Subcutaneous abdominal adipose tissue (tissue), 5 donors: ENCODE results near the gene GTPBP6.

Source experiments
- H3K27ac ChIP-seq: one replicate; pipeline ENCODE4 v1.7.0; 2013; ENCODE audit warnings: low read depth, mild to moderate bottlenecking, inconsistent platforms, low read length, moderate library complexity
- H3K27me3 ChIP-seq, 5 donors: one replicate each; pipeline ENCODE4 v1.7.0; 2013; ENCODE audit warnings: low read length in 5 of 5, inconsistent platforms in 1 of 5; ENCODE audit not compliant: control insufficient read depth in 5 of 5, insufficient read depth in 4 of 5
- H3K36me3 ChIP-seq, 5 donors: one replicate each; pipeline ENCODE4 v1.7.0; 2013; ENCODE audit warnings: low read length in 5 of 5; ENCODE audit not compliant: control insufficient read depth in 5 of 5, insufficient read depth in 5 of 5
- H3K4me1 ChIP-seq, 5 donors: one replicate each; pipeline ENCODE4 v1.7.0; 2013; ENCODE audit warnings: low read length in 5 of 5, mild to moderate bottlenecking in 3 of 5, moderate library complexity in 1 of 5; ENCODE audit not compliant: control insufficient read depth in 5 of 5, insufficient read depth in 5 of 5
- H3K4me3 ChIP-seq, 5 donors: one replicate each; pipeline ENCODE4 v1.7.0; 2013; ENCODE audit warnings: low read length in 5 of 5, low read depth in 1 of 5
- H3K9ac ChIP-seq, 5 donors: one replicate each; pipeline ENCODE4 v1.7.0; 2013; ENCODE audit warnings: low read length in 5 of 5, mild to moderate bottlenecking in 4 of 5, moderate library complexity in 3 of 5
- H3K9me3 ChIP-seq, 5 donors: one replicate each; pipeline ENCODE4 v1.7.0; 2013; ENCODE audit warnings: low read length in 5 of 5; ENCODE audit not compliant: control insufficient read depth in 5 of 5
- donor health status: healthy.
- donor health status: healthy.
- donor health status: healthy.
- donor health status: healthy.
- donor health status: healthy.

The GTPBP6 gene

DNA sequence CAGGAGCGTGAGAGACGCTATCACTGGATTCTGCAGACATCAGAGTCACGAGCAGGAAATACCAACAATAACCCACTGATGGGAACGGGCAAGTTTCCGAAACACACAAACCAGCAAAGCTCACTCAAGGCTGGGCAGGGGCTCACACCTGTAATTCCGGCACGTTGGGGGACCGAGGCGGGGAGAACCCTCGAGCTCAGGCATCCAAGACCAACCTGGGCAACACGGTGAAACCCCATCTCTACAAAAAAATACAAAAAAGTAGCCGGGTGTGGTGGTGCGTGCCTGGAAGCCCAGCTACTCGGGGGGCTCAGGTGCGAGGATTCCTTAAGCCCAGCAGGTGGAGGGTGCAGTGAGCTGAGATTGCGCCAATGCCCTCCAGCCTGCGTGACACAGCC, 17.2 kb upstream of the GTPBP6 start:
- no peak overlapping the region for H3K4me3 ChIP-seq
- no peaks in the 10 kb centered on the region for H3K9me3 ChIP-seq
- no peak overlapping the region for H3K9ac ChIP-seq
- no peak overlapping the region for H3K27ac ChIP-seq
- peaks cover 0 to 33% (median 29%) of the 10 kb centered on the region in 5 donors for H3K36me3 ChIP-seq
- H3K4me1 ChIP-seq: peaks cover 2 to 12% (median 11%) of the 10 kb centered on the region in 5 donors
- H3K27me3 ChIP-seq: peaks cover 11 to 18% (median 11%) of the 10 kb centered on the region in 5 donors

DNA sequence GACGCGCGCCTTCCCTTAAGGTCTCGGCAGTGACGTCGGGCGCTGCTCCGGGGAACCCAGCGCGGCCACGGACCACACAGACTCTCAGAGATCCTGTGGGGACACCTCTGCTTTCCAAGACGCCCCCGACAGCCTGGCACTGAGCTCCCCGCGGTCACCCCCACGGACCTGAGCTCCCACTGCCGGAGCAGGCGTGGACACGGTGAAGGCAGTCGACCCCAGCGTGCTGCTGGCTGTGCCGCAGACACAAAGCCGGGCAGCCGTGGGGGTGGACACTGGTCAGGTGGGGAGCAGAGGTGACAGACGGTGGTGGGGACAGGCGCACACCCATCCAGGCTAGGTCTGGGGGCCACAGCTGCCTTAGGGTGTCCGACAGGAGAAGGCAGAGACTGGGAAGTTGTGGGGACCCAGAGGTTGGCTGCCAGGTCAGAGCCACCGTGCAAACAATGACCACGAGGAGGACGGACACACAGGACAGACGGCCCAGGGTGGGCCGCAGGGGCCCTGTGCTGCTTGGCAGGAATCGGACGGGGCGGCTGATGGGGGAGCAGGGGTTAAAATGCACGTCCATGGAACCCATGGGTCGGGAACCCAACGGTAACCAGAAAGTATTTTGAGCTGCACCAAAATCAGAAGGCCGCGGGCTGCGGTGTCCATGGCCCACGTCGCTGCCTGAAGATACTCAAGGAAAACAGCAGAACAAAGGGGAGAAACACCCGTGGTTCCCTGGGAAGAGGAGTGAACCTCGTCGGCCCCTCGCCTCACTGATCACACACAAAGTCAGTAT, 16.6 kb upstream of the GTPBP6 start:
- peaks cover 11 to 23% (median 14%) of the 10 kb centered on the region in 5 donors for H3K27me3 ChIP-seq
- no peaks in the 10 kb centered on the region for H3K9me3 ChIP-seq
- H3K36me3 ChIP-seq: peaks cover 0 to 33% (median 29%) of the 10 kb centered on the region in 5 donors
- H3K4me3 ChIP-seq: no peak overlapping the region
- no peak overlapping the region for H3K9ac ChIP-seq
- no peak overlapping the region for H3K27ac ChIP-seq
- peaks cover 2 to 13% (median 11%) of the 10 kb centered on the region in 5 donors for H3K4me1 ChIP-seq

DNA sequence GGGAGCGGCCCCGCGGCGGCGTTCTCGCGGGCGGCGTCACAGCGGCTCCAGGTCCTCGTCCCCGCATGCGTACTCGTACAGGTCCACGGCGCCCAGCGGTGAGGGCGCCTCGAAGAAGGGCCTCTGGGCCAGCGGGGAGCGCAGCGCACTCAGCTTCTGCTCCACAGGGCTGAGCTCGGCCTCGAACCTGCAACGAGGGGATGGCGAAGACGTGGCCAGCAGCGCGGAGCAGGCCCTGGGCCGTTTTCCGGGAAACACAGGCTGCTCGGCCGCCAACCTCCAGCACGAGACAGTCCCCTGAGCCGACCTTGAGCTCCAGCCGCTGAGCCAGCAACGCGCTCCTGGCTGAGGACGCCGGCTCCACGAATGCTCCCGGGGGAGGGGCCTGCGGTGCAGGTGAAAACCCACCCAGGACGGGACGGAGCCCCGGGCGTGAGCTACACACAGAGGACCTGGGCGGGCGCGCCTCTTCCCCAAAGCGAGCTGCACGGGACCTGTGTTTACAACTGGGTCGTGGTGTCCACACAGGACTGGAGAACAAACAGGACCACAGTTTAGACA, 15.8 kb upstream of the GTPBP6 start:
- peaks cover 2 to 13% (median 11%) of the 10 kb centered on the region in 5 donors for H3K4me1 ChIP-seq
- no peak overlapping the region for H3K9ac ChIP-seq
- no peak overlapping the region for H3K4me3 ChIP-seq
- H3K9me3 ChIP-seq: no peaks in the 10 kb centered on the region
- H3K27me3 ChIP-seq: peaks cover 14 to 23% (median 14%) of the 10 kb centered on the region in 5 donors
- H3K36me3 ChIP-seq: peaks cover 0 to 33% (median 29%) of the 10 kb centered on the region in 5 donors
- no peak overlapping the region for H3K27ac ChIP-seq

DNA sequence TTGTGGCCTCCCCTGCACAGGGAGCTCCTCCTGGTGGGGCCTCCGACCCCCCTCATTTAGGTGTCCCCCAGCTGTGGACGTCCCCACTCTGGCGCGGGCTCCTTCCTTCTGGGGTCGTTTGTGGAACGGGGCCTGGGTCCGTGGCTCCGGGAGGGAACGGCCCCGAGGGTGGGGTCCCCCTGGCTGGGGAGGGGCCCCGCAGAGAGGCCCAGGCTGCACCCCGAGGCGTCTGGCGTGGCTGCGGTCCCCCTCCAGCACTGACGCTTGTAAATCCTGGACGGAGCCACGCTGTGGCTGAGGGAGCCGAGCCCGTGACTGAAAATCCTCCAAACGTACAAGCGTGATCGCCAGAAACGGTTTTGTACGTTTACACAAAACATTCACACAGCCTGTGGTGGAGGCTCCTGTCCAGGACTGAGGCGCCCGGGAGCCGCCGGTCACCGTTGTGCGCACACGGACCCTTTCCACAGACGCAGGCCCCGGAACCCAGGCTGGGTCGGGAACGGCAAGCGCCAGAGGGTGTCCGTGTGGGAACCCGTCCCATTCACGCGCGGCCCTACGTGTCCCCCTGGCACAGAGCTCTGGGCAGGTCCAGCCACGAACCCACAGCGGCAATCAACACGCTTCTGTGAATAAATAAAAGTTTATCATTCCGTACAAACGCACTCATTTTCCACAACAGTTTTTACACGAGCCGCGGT, 15.2 kb upstream of the GTPBP6 start:
- no peak overlapping the region for H3K9ac ChIP-seq

DNA sequence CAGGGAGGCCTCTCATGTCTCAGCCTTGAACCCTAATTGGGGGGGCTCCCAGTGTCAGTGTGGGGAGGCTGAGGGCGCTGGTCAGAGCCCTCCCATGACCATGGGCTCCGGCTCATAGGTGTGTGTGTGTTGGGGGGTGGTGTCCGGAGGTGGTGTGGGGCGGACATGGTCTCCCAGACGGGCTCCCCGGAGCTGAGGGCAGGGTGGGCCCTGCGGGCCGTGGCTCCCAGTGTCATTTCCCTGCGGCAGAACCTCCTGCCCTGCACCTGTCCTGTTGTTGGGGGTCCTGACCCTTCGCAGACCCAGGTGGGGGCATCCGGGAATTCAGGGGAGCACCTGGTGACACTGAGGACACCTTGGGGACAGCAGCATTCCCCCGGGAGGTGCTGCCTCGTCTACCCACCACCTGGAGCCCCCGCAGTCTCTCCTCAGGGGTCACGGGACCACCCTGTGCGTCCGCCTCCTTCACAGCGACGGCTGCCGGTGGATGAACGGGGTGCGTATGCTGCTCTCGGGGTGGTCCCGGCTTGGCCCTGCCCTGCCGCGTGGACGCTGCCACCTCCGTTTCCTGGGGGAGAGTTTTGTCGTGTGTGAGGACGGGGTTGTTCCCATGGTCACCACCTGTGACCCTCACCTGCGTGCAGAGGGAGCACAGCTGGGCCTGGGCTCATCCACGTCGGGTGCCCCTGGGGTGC, 14.5 kb upstream of the GTPBP6 start:
- H3K4me1 ChIP-seq: peaks cover 2 to 13% (median 11%) of the 10 kb centered on the region in 5 donors
- no peak overlapping the region for H3K4me3 ChIP-seq
- no peaks in the 10 kb centered on the region for H3K9me3 ChIP-seq
- H3K36me3 ChIP-seq: peaks cover 0 to 25% (median 21%) of the 10 kb centered on the region in 5 donors
- no peak overlapping the region for H3K9ac ChIP-seq
- H3K27me3 ChIP-seq: peaks cover 14 to 23% (median 15%) of the 10 kb centered on the region in 5 donors
- H3K27ac ChIP-seq: no peak overlapping the region

More for the DNA sequence above, 15.2 kb upstream of the GTPBP6 start:
- Histone ChIP-seq H3K27ac (no peak overlapping the region), H3K4me3 (no peak overlapping the region), H3K36me3 (peaks cover 0 to 32% (median 27%) of the 10 kb centered on the region in 5 donors), H3K9me3 (no peaks in the 10 kb centered on the region), H3K27me3 (peaks cover 14 to 23% (median 15%) of the 10 kb centered on the region in 5 donors), H3K4me1 (peaks cover 2 to 13% (median 11%) of the 10 kb centered on the region in 5 donors)

DNA sequence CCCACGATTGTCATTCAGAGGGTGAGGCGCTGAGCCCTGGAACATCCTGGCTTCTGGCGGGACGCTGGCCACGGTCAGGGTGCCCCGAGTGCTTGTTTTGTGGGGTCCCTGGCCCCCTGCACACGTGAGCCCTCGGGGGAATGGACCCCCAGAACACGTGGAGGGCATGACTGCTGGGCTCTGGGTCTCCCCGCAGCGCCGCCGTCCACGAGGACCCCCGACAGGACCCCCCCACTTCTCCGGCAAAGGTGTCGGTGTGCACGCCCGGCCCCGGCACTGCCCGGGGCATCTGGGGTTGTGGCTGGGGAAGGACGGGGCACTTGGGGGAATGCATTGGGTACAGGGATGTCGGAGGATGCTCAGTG, 13.9 kb upstream of the GTPBP6 start:
- Histone ChIP-seq H3K9me3 (no peaks in the 10 kb centered on the region), H3K36me3 (peaks cover 0 to 19% (median 15%) of the 10 kb centered on the region in 5 donors), H3K4me1 (peaks cover 2 to 13% (median 11%) of the 10 kb centered on the region in 5 donors), H3K4me3 (no peak overlapping the region), H3K9ac (no peak overlapping the region), H3K27me3 (peaks cover 14 to 23% (median 15%) of the 10 kb centered on the region in 5 donors), H3K27ac (no peak overlapping the region)

DNA sequence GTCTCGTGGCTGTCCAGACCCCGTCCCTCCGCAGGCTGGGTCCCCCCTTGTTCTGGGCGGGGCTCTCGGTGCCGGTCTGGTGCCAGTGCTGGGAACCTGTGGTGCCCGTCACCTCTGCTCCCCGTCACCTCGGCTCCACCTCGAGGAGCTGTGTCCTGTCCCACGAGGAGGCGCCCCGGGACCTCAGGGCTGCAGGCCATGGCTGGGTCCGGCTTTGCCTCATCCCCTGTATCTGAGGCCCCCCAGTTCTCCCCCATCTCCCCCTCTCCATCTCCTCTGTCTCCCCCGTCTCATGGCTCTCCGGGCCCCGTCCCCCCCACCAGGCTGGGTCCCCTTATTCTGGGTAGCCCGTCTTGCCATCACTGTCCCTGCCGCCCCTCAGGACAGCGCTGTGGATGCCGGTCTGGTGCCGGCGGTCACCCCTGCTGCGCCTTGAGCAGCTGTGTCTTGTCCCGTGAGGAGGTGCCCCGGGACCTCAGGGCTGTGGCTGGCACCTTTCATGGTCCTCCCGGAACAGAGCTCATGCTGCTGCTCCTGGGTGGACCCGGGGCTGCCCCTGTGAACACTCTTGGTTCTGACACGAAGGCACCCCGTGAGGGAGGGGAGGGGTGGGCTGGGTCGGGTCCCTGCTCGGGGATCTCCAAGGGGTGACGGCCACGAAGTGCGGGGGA, 13.4 kb upstream of the GTPBP6 start:
- no peak overlapping the region for H3K9ac ChIP-seq
- H3K27me3 ChIP-seq: peaks cover 14 to 23% (median 15%) of the 10 kb centered on the region in 5 donors
- H3K4me1 ChIP-seq: peaks cover 2 to 13% (median 11%) of the 10 kb centered on the region in 5 donors
- H3K9me3 ChIP-seq: no peaks in the 10 kb centered on the region
- peaks cover 0 to 17% (median 12%) of the 10 kb centered on the region in 5 donors for H3K36me3 ChIP-seq
- no peak overlapping the region for H3K27ac ChIP-seq
- H3K4me3 ChIP-seq: peak overlapping the region in 1 of 5 donors; percentile 56

DNA sequence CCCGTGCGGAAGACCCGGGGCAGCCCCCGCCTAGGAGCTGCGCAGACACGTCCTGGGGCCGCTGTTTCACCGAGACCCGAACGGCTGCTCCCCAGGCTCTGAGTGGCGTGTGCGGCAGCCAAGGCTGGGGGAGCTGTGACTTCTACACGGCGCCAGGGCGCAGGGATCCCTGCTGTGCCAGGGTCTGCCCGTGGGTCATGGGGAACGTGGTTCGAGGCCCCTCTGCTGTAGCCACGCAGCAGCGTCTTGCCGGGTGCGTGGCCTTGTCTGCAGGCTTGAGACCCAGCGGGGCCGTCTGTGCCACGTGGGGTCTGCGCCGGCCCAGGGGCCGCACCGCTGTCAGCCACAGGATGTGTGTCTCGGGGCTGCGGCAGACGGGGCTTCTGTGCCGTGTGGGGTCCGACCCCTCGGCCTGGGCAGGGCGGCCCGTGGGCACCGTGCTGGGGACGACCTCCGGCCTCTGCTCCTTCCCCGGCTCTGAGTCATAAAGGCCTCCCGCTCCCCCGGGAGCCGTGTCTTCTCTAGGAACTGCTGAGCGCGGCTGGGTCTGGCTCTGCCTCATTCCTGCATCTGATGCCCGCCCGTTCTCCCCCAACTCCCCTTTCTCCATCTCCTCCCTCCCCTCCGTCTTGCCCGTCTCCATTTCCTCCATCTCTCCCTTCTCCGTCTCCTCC, 12.7 kb upstream of the GTPBP6 start:
- H3K9ac ChIP-seq: peak overlapping the region in 1 of 5 donors; percentile 37

DNA sequence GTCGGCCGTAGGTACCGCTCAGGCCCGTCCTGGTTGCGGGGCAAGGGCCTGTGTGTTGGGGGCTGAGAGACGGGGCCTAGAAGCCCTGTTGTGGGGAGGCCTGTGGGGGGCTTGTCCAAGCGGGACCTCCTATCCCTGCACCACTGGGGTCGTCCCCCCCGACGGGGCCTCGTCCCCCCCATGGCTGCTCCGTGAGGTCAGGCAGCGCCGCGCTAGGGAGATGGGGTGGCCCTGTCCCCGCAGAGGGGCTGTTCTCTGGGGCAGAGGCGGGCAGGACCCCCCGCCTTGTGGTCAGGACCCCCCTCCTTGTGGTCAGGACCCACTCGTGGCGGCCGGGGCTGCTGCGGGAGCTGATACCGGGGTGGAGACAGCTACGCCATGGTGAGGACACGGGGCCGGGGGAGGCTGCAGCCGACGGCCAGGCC, 12.1 kb upstream of the GTPBP6 start:
- peak overlapping the region in 1 of 5 donors; percentile 56 for H3K4me3 ChIP-seq
- no peak overlapping the region for H3K27ac ChIP-seq
- peaks cover 0 to 14% (median 11%) of the 10 kb centered on the region in 5 donors for H3K36me3 ChIP-seq
- H3K9ac ChIP-seq: no peak overlapping the region
- H3K27me3 ChIP-seq: peaks cover 14 to 23% (median 17%) of the 10 kb centered on the region in 5 donors
- no peaks in the 10 kb centered on the region for H3K9me3 ChIP-seq
- H3K4me1 ChIP-seq: peaks cover 0 to 13% (median 11%) of the 10 kb centered on the region in 5 donors

More for the DNA sequence above, 12.7 kb upstream of the GTPBP6 start:
- Histone ChIP-seq H3K4me3 (peak overlapping the region in 3 of 5 donors; percentile 30 to 56 (median 49)), H3K27ac (no peak overlapping the region), H3K36me3 (peaks cover 0 to 16% (median 12%) of the 10 kb centered on the region in 5 donors), H3K4me1 (peaks cover 2 to 13% (median 11%) of the 10 kb centered on the region in 5 donors), H3K9me3 (no peaks in the 10 kb centered on the region), H3K27me3 (peaks cover 14 to 23% (median 15%) of the 10 kb centered on the region in 5 donors)
